Astrocyte (in vitro differentiated cells and primary cell): ENCODE data around the gene TBXAS1.

Source experiments
- EZH2 ChIP-seq: IDR thresholded peaks from 2 replicates; pipeline ENCODE4 v1.6.1; 2012; ENCODE audit warnings: mild to moderate bottlenecking, low read length, inconsistent platforms; ENCODE audit not compliant: insufficient read depth
- TF ChIP-seq, protein P1 (sequence below): IDR thresholded peaks from 2 replicates; pipeline ENCODE4 v1.5.1; 2011; ENCODE audit warnings: low read depth, mild to moderate bottlenecking, inconsistent platforms, low read length, moderate library complexity; ENCODE audit not compliant: insufficient read depth

DNA sequence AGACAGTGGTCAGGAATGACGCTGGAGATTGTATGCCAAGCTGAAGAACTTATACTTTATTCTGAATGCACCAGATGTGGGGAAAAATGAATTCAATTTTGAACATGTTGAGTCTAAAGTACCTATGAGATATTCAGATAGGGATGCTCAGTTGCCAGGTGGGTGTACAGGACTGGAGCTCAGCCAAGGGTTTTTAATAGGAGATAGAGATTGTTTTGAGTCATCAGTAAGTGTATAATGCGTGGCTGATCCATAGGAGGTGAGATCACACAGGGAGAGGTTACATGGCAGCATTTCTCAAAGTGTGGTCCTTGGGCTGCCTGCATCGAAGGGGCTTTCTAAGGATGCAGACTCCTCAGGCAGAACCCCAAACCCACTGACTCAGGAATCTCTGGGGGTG is 44.4 kb upstream of the TBXAS1 start:
- TF ChIP-seq, protein P1, sequence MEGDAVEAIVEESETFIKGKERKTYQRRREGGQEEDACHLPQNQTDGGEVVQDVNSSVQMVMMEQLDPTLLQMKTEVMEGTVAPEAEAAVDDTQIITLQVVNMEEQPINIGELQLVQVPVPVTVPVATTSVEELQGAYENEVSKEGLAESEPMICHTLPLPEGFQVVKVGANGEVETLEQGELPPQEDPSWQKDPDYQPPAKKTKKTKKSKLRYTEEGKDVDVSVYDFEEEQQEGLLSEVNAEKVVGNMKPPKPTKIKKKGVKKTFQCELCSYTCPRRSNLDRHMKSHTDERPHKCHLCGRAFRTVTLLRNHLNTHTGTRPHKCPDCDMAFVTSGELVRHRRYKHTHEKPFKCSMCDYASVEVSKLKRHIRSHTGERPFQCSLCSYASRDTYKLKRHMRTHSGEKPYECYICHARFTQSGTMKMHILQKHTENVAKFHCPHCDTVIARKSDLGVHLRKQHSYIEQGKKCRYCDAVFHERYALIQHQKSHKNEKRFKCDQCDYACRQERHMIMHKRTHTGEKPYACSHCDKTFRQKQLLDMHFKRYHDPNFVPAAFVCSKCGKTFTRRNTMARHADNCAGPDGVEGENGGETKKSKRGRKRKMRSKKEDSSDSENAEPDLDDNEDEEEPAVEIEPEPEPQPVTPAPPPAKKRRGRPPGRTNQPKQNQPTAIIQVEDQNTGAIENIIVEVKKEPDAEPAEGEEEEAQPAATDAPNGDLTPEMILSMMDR = no peak
- TF ChIP-seq EZH2 = no peak
